K562 (cell line): ENCODE results near the gene GVQW3. TPM values are rescaled to one million over a fixed set of nuclear protein-coding genes. Genes with fewer than 3 reads are reported as not detected.

ENCODE experiments used
- ATAC-seq: fragments of 200-7000 bp; cut with Tn5 transposase; 3 replicates; pipeline ENCODE4 v1.9.1; 2020; ENCODE audit warnings: moderate library complexity
- BruUV-seq: library from RNA; stranded (reverse); fragments of 400-500 nt; replicated peaks from 2 replicates; lab custom pipeline; 2021; lab: Mats Ljungman, UMichigan
- CTCF ChIA-PET: fragments of 300-600 bp; formaldehyde crosslinking; extraction: SDS; loops from one replicate; lab custom pipeline; 2021; ENCODE audit warnings: low intra/inter-chr PET ratio; lab: Yijun Ruan, JAX
- POLR2A ChIA-PET: fragments of 300-600, 350-650 bp; sonication (Branson Sonifier 250); formaldehyde crosslinking; extraction: SDS; loops from one replicate; lab custom pipeline; 2021; ENCODE audit warnings: antibody characterized with exemption, inconsistent platforms; lab: Yijun Ruan, JAX
- DNase-seq, 4 experiments: peaks; one replicate each; pipeline versions ENCODE4 v3.0.0 to v3.0.0-alpha.2; 2011 to 2018; ENCODE audit warnings: low spot score in 3 of 4, mixed read lengths in 3 of 4; ENCODE audit errors: extremely low read depth in 1 of 4
- FAIRE-seq: peaks from 2 replicates; lab custom pipeline; 2011; peaks lifted over from hg19 to GRCh38; lab: Jason Lieb, UNC
- H2AFZ ChIP-seq: 2 replicates; pipeline ENCODE4 v1.6.0; 2011; ENCODE audit warnings: low read depth, low read length, control low read depth, inconsistent platforms
- H3K27ac ChIP-seq: fragments of 200-600 bp; 3 replicates; pipeline ENCODE4 v1.8.0; 2011; ENCODE audit warnings: low read depth, mild to moderate bottlenecking, control low read depth, inconsistent platforms, low read length, moderate library complexity, mixed read lengths; ENCODE audit errors: extremely low read depth
- H3K27me3 ChIP-seq, 2 experiments: fragments of 300-600 bp in 1 of 2; 2 replicates in 1 of 2; 3 replicates in 1 of 2; pipeline versions ENCODE4 v1.6.0 to v1.8.0; 2011; ENCODE audit warnings: inconsistent platforms in 2 of 2, low read length in 2 of 2, mild to moderate bottlenecking in 1 of 2, mixed read lengths in 1 of 2, moderate library complexity in 1 of 2; ENCODE audit not compliant: control insufficient read depth in 2 of 2, insufficient read depth in 2 of 2
- H3K36me3 ChIP-seq: fragments of 300-600 bp; 3 replicates; pipeline ENCODE4 v1.8.0; 2011; ENCODE audit warnings: mild to moderate bottlenecking, low read length, inconsistent platforms; ENCODE audit not compliant: control insufficient read depth, insufficient read depth
- H3K4me1 ChIP-seq, 2 experiments: fragments of 200-600 bp in 1 of 2; replicated peaks in 1 of 2; 2 replicates in 1 of 2; 3 replicates in 1 of 2; pipeline versions ENCODE4 v1.5.1 to v1.8.0; 2011; ENCODE audit warnings: inconsistent platforms in 2 of 2, low read length in 2 of 2, mild to moderate bottlenecking in 1 of 2, mixed read lengths in 1 of 2, moderate library complexity in 1 of 2; ENCODE audit not compliant: control insufficient read depth in 2 of 2, insufficient read depth in 2 of 2
- H3K4me2 ChIP-seq: 2 replicates; pipeline ENCODE4 v1.6.1; 2011; ENCODE audit warnings: low read length, control low read depth, inconsistent platforms, mixed read lengths; ENCODE audit not compliant: insufficient read depth
- H3K4me3 ChIP-seq: fragments of 200-600 bp; sonication (generic), shearing (Covaris generic); 2 replicates; pipeline ENCODE4 v1.5.1; 2016; ENCODE audit warnings: control low read depth, inconsistent platforms
- H3K79me2 ChIP-seq: fragments of 200-600 bp; 3 replicates; pipeline ENCODE4 v1.8.0; 2011; ENCODE audit warnings: low read length, inconsistent platforms; ENCODE audit not compliant: control insufficient read depth, insufficient read depth
- H3K9ac ChIP-seq, 2 experiments: 2 replicates each; pipeline versions ENCODE4 v1.6.0 to v1.6.1; 2011; ENCODE audit warnings: low read depth in 2 of 2, low read length in 2 of 2, control low read depth in 1 of 2, inconsistent platforms in 1 of 2, mild to moderate bottlenecking in 1 of 2, mixed read lengths in 1 of 2; ENCODE audit not compliant: insufficient read depth in 1 of 2
- H3K9me1 ChIP-seq: one replicate; pipeline ENCODE4 v1.6.0; 2011; ENCODE audit warnings: inconsistent platforms, mild to moderate bottlenecking, low read length, moderate library complexity; ENCODE audit not compliant: control insufficient read depth, insufficient read depth
- H3K9me3 ChIP-seq: replicated peaks from 2 replicates; pipeline ENCODE4 v1.5.1; 2011; ENCODE audit warnings: low read depth, low read length, inconsistent platforms; ENCODE audit not compliant: control insufficient read depth, insufficient read depth
- H4K20me1 ChIP-seq: replicated peaks from 2 replicates; pipeline ENCODE4 v1.6.1; 2011; ENCODE audit warnings: low read length, inconsistent platforms, mixed read lengths; ENCODE audit not compliant: control insufficient read depth, insufficient read depth
- FOXA3 ChIP-seq, 2 experiments: fragments of 450-650 bp in 1 of 2; sonication (generic) in 1 of 2; formaldehyde crosslinking; IDR thresholded peaks in 1 of 2; conservative IDR thresholded peaks in 1 of 2; 2 replicates each; pipeline versions ENCODE4 v1.4.0 to v1.8.0; 2020 to 2022; ENCODE audit warnings: mild to moderate bottlenecking in 2 of 2, missing genetic modification reagents in 1 of 2
- POU5F1 ChIP-seq: fragments of 150-350 bp; IDR thresholded peaks from 2 replicates; pipeline ENCODE4 v1.6.1; 2014; ENCODE audit warnings: borderline replicate concordance, low read length, low read depth, mild to moderate bottlenecking; ENCODE audit not compliant: partially characterized antibody
- SPI1 ChIP-seq: IDR thresholded peaks from 2 replicates; pipeline ENCODE4 v1.6.1; 2011; ENCODE audit warnings: low read depth, low read length, control low read depth, borderline replicate concordance
- XRCC5 ChIP-seq: fragments of 200-400 bp; formaldehyde crosslinking; IDR thresholded peaks from 2 replicates; pipeline ENCODE4 v1.6.1; 2017; ENCODE audit warnings: low read depth, mild to moderate bottlenecking, low read length
- ZNF143 ChIP-seq: sonication (generic); formaldehyde crosslinking; IDR thresholded peaks from 2 replicates; pipeline ENCODE4 v1.9.0; 2022; ENCODE audit warnings: mild to moderate bottlenecking, missing genetic modification reagents
- ZNF184 ChIP-seq: sonication (generic); formaldehyde crosslinking; IDR thresholded peaks from 2 replicates; pipeline ENCODE4 v1.5.0; 2020; ENCODE audit warnings: missing genetic modification reagents
- WGBS: fragments of 100-300 bp; shearing (Covaris generic); methylation state at CpG from one replicate; pipeline ENCODE4 v1.1.6; 2016; ENCODE audit warnings: low coverage, mixed read lengths; ENCODE audit not compliant: insufficient coverage; ENCODE audit errors: missing lambda C conversion rate; 5-methylcytosine and 5-hydroxymethylcytosine counted together
- in situ Hi-C: fragments of 300-500 bp; cut with MboI; formaldehyde crosslinking; loops from 4 replicates; pipeline ENCODE4 v1.15.0; 2018; ENCODE audit warnings: inconsistent platforms, mixed read lengths
- intact Hi-C: fragments of 100-400 bp; cut with micrococcal nuclease; formaldehyde crosslinking; loops from 2 replicates; pipeline ENCODE4 v1.14.2; 2022
- polyA plus RNA-seq, 8 experiments: library from polyadenylated mRNA; depleted of rRNA in 4 of 8; stranded (reverse) in 5 of 8; unstranded in 3 of 8; fragments of >200 nt; fragmentation: Nextera tagmentation in 2 of 8; fragmentation: Illumina TruSeq in 1 of 8; extraction: Ambion mirVana in 2 of 8; extraction: Trizol in 1 of 8; gene quantifications; 2 replicates each; pipeline versions ENCODE4 v1.2.1 to v1.2.3, GENCODE V29; 2011 to 2014; ENCODE audit warnings: inconsistent platforms in 1 of 8, missing spikeins in 1 of 8
- total RNA-seq, 7 experiments: library from RNA; depleted of rRNA in 6 of 7; stranded (reverse); fragments of >200 nt in 6 of 7; fragmentation: Illumina TruSeq in 2 of 7; extraction: Trizol in 2 of 7; gene quantifications; 2 replicates each; pipeline versions ENCODE4 v1.2.1 to v1.2.3, GENCODE V29; 2011 to 2021; ENCODE audit warnings: low replicate concordance in 1 of 7

The GVQW3 gene
- total and polyA plus RNA-seq, 9 of the 15 experiments (the other 6 are each of a cell fraction or from before 2014, with no cell fraction given): 0.66 to 5.7 (median 2.1) TPM

GRCh38 chr11:76339221-76339620 lies 41.9 kb upstream of the GVQW3 start:
- peaks cover 4% of the 10 kb centered on the region for H3K9me3 ChIP-seq
- H3K9me1 ChIP-seq: no peaks in the 10 kb centered on the region
- no peak for DNase-seq
- no peak overlapping the region for H3K4me2 ChIP-seq
- H3K9ac ChIP-seq: no peak overlapping the region
- H3K79me2 ChIP-seq: no peaks in the 10 kb centered on the region
- POLR2A ChIA-PET: interaction anchor here (0.6 to 2.0 kb wide), 3 partner anchors 10 to 610 kb away, joined by 3 to 5 read pairs (median 4); no protein-coding TSS in a partner anchor
- CTCF ChIA-PET: no interaction called here
- peak; percentile 50; the same call in 2 of the 3 replicates for ATAC-seq
- no peaks in the 10 kb centered on the region for H3K36me3 ChIP-seq
- no peaks in the 10 kb centered on the region for H4K20me1 ChIP-seq
- no peaks in the 10 kb centered on the region for H3K27me3 ChIP-seq
- H3K27ac ChIP-seq: no peak overlapping the region
- H3K4me3 ChIP-seq: no peak overlapping the region
- intact Hi-C loops (no loop called here), in situ Hi-C loops (no loop called here)
- no TSS peak for BruUV-seq
- no peaks in the 10 kb centered on the region; a peak in 1 of 5 replicates for H3K4me1 ChIP-seq
- no peak overlapping the region for H2AFZ ChIP-seq
- 24% methylated on average over 6 of the region's 6 CpGs for WGBS
- FAIRE-seq: no peak
- TF ChIP-seq POU5F1 (no peak), FOXA3 (CRISPR knock-in tag; conservative IDR thresholded peaks at IDR 0.05 in 1 of 2, IDR thresholded peaks at IDR 0.05 in 1 of 2) (no peak), SPI1 (peak; percentile 86)

GRCh38 chr11:76347466-76347865 lies 33.7 kb upstream of the GVQW3 start:
- POLR2A ChIA-PET: no interaction called here
- H3K36me3 ChIP-seq: peaks cover 8% of the 10 kb centered on the region; the same call in 2 of the 3 replicates
- H3K27ac ChIP-seq: no peak overlapping the region
- no peaks in the 10 kb centered on the region for H3K9me3 ChIP-seq
- FAIRE-seq (no peak), ATAC-seq (no peak), DNase-seq (no peak)
- H3K4me3 ChIP-seq: no peak overlapping the region
- BruUV-seq: no TSS peak
- no peaks in the 10 kb centered on the region for H3K79me2 ChIP-seq
- H2AFZ ChIP-seq: no peak overlapping the region
- H3K4me2 ChIP-seq: no peak overlapping the region
- no peaks in the 10 kb centered on the region for H4K20me1 ChIP-seq
- H3K4me1 ChIP-seq: no peaks in the 10 kb centered on the region
- intact Hi-C loops: loop anchor here (10.0 kb wide), 1 partner anchor 77 kb away; no protein-coding TSS in a partner anchor
- no peak for TF ChIP-seq XRCC5
- no peak for TF ChIP-seq ZNF143 (CRISPR knock-in tag)
- TF ChIP-seq ZNF184 (CRISPR knock-in tag): no peak
- in situ Hi-C loops: no loop called here
- 80% methylated on average over 2 of the region's 2 CpGs for WGBS
- H3K27me3 ChIP-seq: no peaks in the 10 kb centered on the region
- H3K9me1 ChIP-seq: no peaks in the 10 kb centered on the region
- CTCF ChIA-PET: no interaction called here
- no peak overlapping the region for H3K9ac ChIP-seq
